ENCODE data around the gene CD81.

Gene CD81

GRCh38 chr11:2393111-2393868 lies 16.2 kb downstream of the CD81 start:
- Histone ChIP-seq H3K9me3 (no peaks in the 10 kb centered on the region), H3K4me3 (no peak overlapping the region), H3K27me3 (ENCODE audit: low read depth) (no peaks in the 10 kb centered on the region), H3K36me3 (replicated peaks) (peaks cover 20% of the 10 kb centered on the region), H3K4me1 (no peaks in the 10 kb centered on the region)
- no peak for DNase-seq (ENCODE audit: low spot score in 2 of 2)
- in situ Hi-C loops (cut with MboI; ENCODE audit: low sequenced_read_pairs) = no loop called here

- H3K27me3 ChIP-seq (ENCODE audit: low read depth) = no peaks in the 10 kb centered on the region
- H3K9me3 ChIP-seq = no peaks in the 10 kb centered on the region
- DNase-seq (ENCODE audit: low spot score in 2 of 2) = no peak
- in situ Hi-C loops (cut with MboI; ENCODE audit: low sequenced_read_pairs) = no loop called here
- H3K36me3 ChIP-seq (replicated peaks) = peaks cover 20% of the 10 kb centered on the region
- H3K4me1 ChIP-seq = no peaks in the 10 kb centered on the region
- H3K4me3 ChIP-seq = no peak overlapping the region
These were observed 17.1 kb downstream of the CD81 start for GRCh38 chr11:2393941-2394817.

- no peak overlapping the region for H3K4me3 ChIP-seq
- in situ Hi-C loops (cut with MboI; ENCODE audit: low sequenced_read_pairs) = no loop called here
- no peak for DNase-seq (ENCODE audit: low spot score in 2 of 2)
- no peaks in the 10 kb centered on the region for H3K4me1 ChIP-seq
- H3K27me3 ChIP-seq (ENCODE audit: low read depth) = no peaks in the 10 kb centered on the region
- H3K9me3 ChIP-seq = no peaks in the 10 kb centered on the region
- H3K36me3 ChIP-seq (replicated peaks) = peaks cover 20% of the 10 kb centered on the region
These were observed 17.7 kb downstream of the CD81 start for GRCh38 chr11:2394818-2395105.

GRCh38 chr11:2395211-2395730 lies 18.2 kb downstream of the CD81 start:
- H3K27me3 ChIP-seq (ENCODE audit: low read depth) = no peaks in the 10 kb centered on the region
- H3K36me3 ChIP-seq (replicated peaks) = peaks cover 20% of the 10 kb centered on the region
- in situ Hi-C loops (cut with MboI; ENCODE audit: low sequenced_read_pairs) = no loop called here
- no peaks in the 10 kb centered on the region for H3K9me3 ChIP-seq
- H3K4me1 ChIP-seq = no peaks in the 10 kb centered on the region
- H3K4me3 ChIP-seq = no peak overlapping the region
- no peak for DNase-seq (ENCODE audit: low spot score in 2 of 2)

- no peak for DNase-seq (ENCODE audit: low spot score in 2 of 2)
- Histone ChIP-seq H3K27me3 (ENCODE audit: low read depth) (no peaks in the 10 kb centered on the region), H3K4me3 (no peak overlapping the region), H3K9me3 (no peaks in the 10 kb centered on the region), H3K36me3 (replicated peaks) (peaks cover 22% of the 10 kb centered on the region), H3K4me1 (no peaks in the 10 kb centered on the region)
- in situ Hi-C loops (cut with MboI; ENCODE audit: low sequenced_read_pairs) = no loop called here
These were observed 18.7 kb downstream of the CD81 start for GRCh38 chr11:2395856-2396255.

GRCh38 chr11:2396471-2396870 lies 19.4 kb downstream of the CD81 start:
- Histone ChIP-seq H3K4me1 (no peaks in the 10 kb centered on the region), H3K9me3 (no peaks in the 10 kb centered on the region), H3K4me3 (no peak overlapping the region), H3K27me3 (ENCODE audit: low read depth) (no peaks in the 10 kb centered on the region), H3K36me3 (replicated peaks) (peaks cover 24% of the 10 kb centered on the region)
- in situ Hi-C loops (cut with MboI; ENCODE audit: low sequenced_read_pairs) = no loop called here
- no peak for DNase-seq (ENCODE audit: low spot score in 2 of 2)

GRCh38 chr11:2397005-2397404 lies 19.9 kb downstream of the CD81 start:
- Histone ChIP-seq H3K36me3 (replicated peaks) (peaks cover 22% of the 10 kb centered on the region), H3K4me3 (no peak overlapping the region), H3K9me3 (no peaks in the 10 kb centered on the region), H3K4me1 (no peaks in the 10 kb centered on the region), H3K27me3 (ENCODE audit: low read depth) (no peaks in the 10 kb centered on the region)
- in situ Hi-C loops (cut with MboI; ENCODE audit: low sequenced_read_pairs) = no loop called here
- DNase-seq (ENCODE audit: low spot score in 2 of 2) = no peak

GRCh38 chr11:2398664-2399355 lies 21.7 kb downstream of the CD81 start:
- DNase-seq (ENCODE audit: low spot score in 2 of 2) = no peak
- Histone ChIP-seq H3K4me1 (no peaks in the 10 kb centered on the region), H3K27me3 (ENCODE audit: low read depth) (no peaks in the 10 kb centered on the region), H3K36me3 (replicated peaks) (peaks cover 40% of the 10 kb centered on the region), H3K4me3 (peak overlapping the region; percentile 98), H3K9me3 (no peaks in the 10 kb centered on the region)
- in situ Hi-C loops (cut with MboI; ENCODE audit: low sequenced_read_pairs) = no loop called here

GRCh38 chr11:2399488-2400068 lies 22.5 kb downstream of the CD81 start:
- no peak for DNase-seq (ENCODE audit: low spot score in 2 of 2)
- Histone ChIP-seq H3K9me3 (no peaks in the 10 kb centered on the region), H3K4me1 (no peaks in the 10 kb centered on the region), H3K4me3 (peak overlapping the region; percentile 98), H3K27me3 (ENCODE audit: low read depth) (no peaks in the 10 kb centered on the region), H3K36me3 (replicated peaks) (peaks cover 40% of the 10 kb centered on the region)
- in situ Hi-C loops (cut with MboI; ENCODE audit: low sequenced_read_pairs) = no loop called here

GRCh38 chr11:2400069-2400761 lies 23.1 kb downstream of the CD81 start, which contains the start of gene TSSC4:
TSSC4 (plus strand) TSS chr11:2400750; CDS start chr11:2402634, 1,884 bp downstream.
- DNase-seq (ENCODE audit: low spot score in 2 of 2) = peak; percentile 97 to 99
- Histone ChIP-seq H3K9me3 (no peaks in the 10 kb centered on the region), H3K4me1 (no peaks in the 10 kb centered on the region), H3K36me3 (replicated peaks) (peaks cover 40% of the 10 kb centered on the region), H3K27me3 (ENCODE audit: low read depth) (no peaks in the 10 kb centered on the region), H3K4me3 (peak within 1 kb of the TSS; percentile 98)
- in situ Hi-C loops (cut with MboI; ENCODE audit: low sequenced_read_pairs) = no loop called here

- H3K9me3 ChIP-seq = no peaks in the 10 kb centered on the region
- peaks cover 34% of the 10 kb centered on the region for H3K36me3 ChIP-seq (replicated peaks)
- no peaks in the 10 kb centered on the region for H3K4me1 ChIP-seq
- H3K4me3 ChIP-seq = peak overlapping the region; percentile 98
- H3K27me3 ChIP-seq (ENCODE audit: low read depth) = no peaks in the 10 kb centered on the region
- in situ Hi-C loops (cut with MboI; ENCODE audit: low sequenced_read_pairs) = no loop called here
- no peak for DNase-seq (ENCODE audit: low spot score in 2 of 2)
These were observed 23.8 kb downstream of the CD81 start for GRCh38 chr11:2400762-2401435.

- Histone ChIP-seq H3K4me3 (peak overlapping the region; percentile 98), H3K36me3 (replicated peaks) (peaks cover 28% of the 10 kb centered on the region), H3K9me3 (no peaks in the 10 kb centered on the region), H3K4me1 (no peaks in the 10 kb centered on the region), H3K27me3 (ENCODE audit: low read depth) (no peaks in the 10 kb centered on the region)
- in situ Hi-C loops (cut with MboI; ENCODE audit: low sequenced_read_pairs) = no loop called here
- no peak for DNase-seq (ENCODE audit: low spot score in 2 of 2)
These were observed 24.4 kb downstream of the CD81 start for GRCh38 chr11:2401436-2401984.

Data from HAP-1 (cell line).